Measurements from ENCODE around the gene CEP164. TPM values are rescaled to one million over a fixed set of nuclear protein-coding genes. Genes with fewer than 3 reads are reported as not detected.

CEP164 gene
- polyA plus RNA-seq, 1 of the 3 experiments (the other 2 are of a cell fraction), result 27.7 TPM

- H3K4me1 ChIP-seq (ENCODE audit: control insufficient read depth in 1 of 2, insufficient read depth in 2 of 2, low read depth in 1 of 2, low read length in 1 of 2), result no peaks in the 10 kb centered on the region
- H3K9ac ChIP-seq, result no peak overlapping the region
- no peaks in the 10 kb centered on the region for H4K20me1 ChIP-seq (ENCODE audit: insufficient read depth)
- no peak overlapping the region for H2AFZ ChIP-seq (ENCODE audit: low read depth)
- TF ChIP-seq USF2 (IDR thresholded peaks at IDR 0.05; ENCODE audit: borderline replicate concordance, low read depth, low read length) (no peak), RXRA (IDR thresholded peaks at IDR 0.05; ENCODE audit: borderline replicate concordance, low read depth) (no peak), FOSL2 (IDR thresholded peaks at IDR 0.05; ENCODE audit: borderline replicate concordance, low read depth) (no peak)
- ChIA-PET CTCF (interaction anchor here (1.5 to 2.5 kb wide), 3 partner anchors 9 to 382 kb away, joined by 5 to 8 read pairs (median 8); no protein-coding TSS in a partner anchor), POLR2A (no interaction called here)
- H3K27ac ChIP-seq (ENCODE audit: low read depth in 2 of 2, low read length in 1 of 2), result no peak overlapping the region
- H3K9me2 ChIP-seq, result no peaks in the 10 kb centered on the region
- H3K4me2 ChIP-seq, result no peak overlapping the region
- H3K36me3 ChIP-seq (replicated peaks in 1 of 2; ENCODE audit: control insufficient read depth in 1 of 2, insufficient read depth in 2 of 2, low read length in 1 of 2), result no peaks in the 10 kb centered on the region
- H3K4me3 ChIP-seq (ENCODE audit: low read depth in 2 of 2, low read length in 1 of 2), result no peak overlapping the region
- H3K9me3 ChIP-seq, result no peaks in the 10 kb centered on the region
- no peaks in the 10 kb centered on the region for H3F3A ChIP-seq (replicated peaks; ENCODE audit: insufficient read depth)
- H3K27me3 ChIP-seq (ENCODE audit: insufficient read depth), result no peaks in the 10 kb centered on the region; the same call in 1 of the 2 replicates
- WGBS (ENCODE audit: low lambda C conversion rate), result 50% methylated on average over 5 of the region's 6 CpGs
- no peaks in the 10 kb centered on the region for H3K79me2 ChIP-seq (ENCODE audit: insufficient read depth)
- DNase-seq, result no peak
Observed at GRCh38 chr11:117435326-117435725, 107.7 kb downstream of the CEP164 start.

GRCh38 chr11:117437041-117437790 is 109.6 kb downstream of the CEP164 start:
- Histone ChIP-seq H3K9me3 (no peaks in the 10 kb centered on the region), H3K27me3 (ENCODE audit: insufficient read depth) (no peaks in the 10 kb centered on the region; the same call in 1 of the 2 replicates), H3K36me3 (replicated peaks in 1 of 2; ENCODE audit: control insufficient read depth in 1 of 2, insufficient read depth in 2 of 2, low read length in 1 of 2) (no peaks in the 10 kb centered on the region), H3K4me2 (no peak overlapping the region), H3K79me2 (ENCODE audit: insufficient read depth) (no peaks in the 10 kb centered on the region), H3K27ac (ENCODE audit: low read depth in 2 of 2, low read length in 1 of 2) (no peak overlapping the region), H2AFZ (ENCODE audit: low read depth) (no peak overlapping the region), H3K4me3 (ENCODE audit: low read depth in 2 of 2, low read length in 1 of 2) (no peak overlapping the region), H3K4me1 (ENCODE audit: control insufficient read depth in 1 of 2, insufficient read depth in 2 of 2, low read depth in 1 of 2, low read length in 1 of 2) (no peaks in the 10 kb centered on the region), H3K9me2 (no peaks in the 10 kb centered on the region), H4K20me1 (ENCODE audit: insufficient read depth) (no peaks in the 10 kb centered on the region), H3K9ac (no peak overlapping the region), H3F3A (replicated peaks; ENCODE audit: insufficient read depth) (no peaks in the 10 kb centered on the region)
- no peak for TF ChIP-seq JUND (IDR thresholded peaks at IDR 0.05)
- no peak for TF ChIP-seq ELF1 (IDR thresholded peaks at IDR 0.05)
- no peak for TF ChIP-seq SIN3A (IDR thresholded peaks at IDR 0.05; ENCODE audit: borderline replicate concordance, low read depth, low read length)
- no peak for TF ChIP-seq YY1 (IDR thresholded peaks at IDR 0.05; ENCODE audit: low read depth)
- no peak for TF ChIP-seq GABPA (IDR thresholded peaks at IDR 0.05; ENCODE audit: low read depth)
- TF ChIP-seq NRF1 (IDR thresholded peaks at IDR 0.05; ENCODE audit: low read depth, low read length), result no peak
- TF ChIP-seq PBX3 (IDR thresholded peaks at IDR 0.05), result no peak
- TF ChIP-seq FOXM1 (IDR thresholded peaks at IDR 0.05; ENCODE audit: low read depth), result no peak
- TF ChIP-seq, protein P1, sequence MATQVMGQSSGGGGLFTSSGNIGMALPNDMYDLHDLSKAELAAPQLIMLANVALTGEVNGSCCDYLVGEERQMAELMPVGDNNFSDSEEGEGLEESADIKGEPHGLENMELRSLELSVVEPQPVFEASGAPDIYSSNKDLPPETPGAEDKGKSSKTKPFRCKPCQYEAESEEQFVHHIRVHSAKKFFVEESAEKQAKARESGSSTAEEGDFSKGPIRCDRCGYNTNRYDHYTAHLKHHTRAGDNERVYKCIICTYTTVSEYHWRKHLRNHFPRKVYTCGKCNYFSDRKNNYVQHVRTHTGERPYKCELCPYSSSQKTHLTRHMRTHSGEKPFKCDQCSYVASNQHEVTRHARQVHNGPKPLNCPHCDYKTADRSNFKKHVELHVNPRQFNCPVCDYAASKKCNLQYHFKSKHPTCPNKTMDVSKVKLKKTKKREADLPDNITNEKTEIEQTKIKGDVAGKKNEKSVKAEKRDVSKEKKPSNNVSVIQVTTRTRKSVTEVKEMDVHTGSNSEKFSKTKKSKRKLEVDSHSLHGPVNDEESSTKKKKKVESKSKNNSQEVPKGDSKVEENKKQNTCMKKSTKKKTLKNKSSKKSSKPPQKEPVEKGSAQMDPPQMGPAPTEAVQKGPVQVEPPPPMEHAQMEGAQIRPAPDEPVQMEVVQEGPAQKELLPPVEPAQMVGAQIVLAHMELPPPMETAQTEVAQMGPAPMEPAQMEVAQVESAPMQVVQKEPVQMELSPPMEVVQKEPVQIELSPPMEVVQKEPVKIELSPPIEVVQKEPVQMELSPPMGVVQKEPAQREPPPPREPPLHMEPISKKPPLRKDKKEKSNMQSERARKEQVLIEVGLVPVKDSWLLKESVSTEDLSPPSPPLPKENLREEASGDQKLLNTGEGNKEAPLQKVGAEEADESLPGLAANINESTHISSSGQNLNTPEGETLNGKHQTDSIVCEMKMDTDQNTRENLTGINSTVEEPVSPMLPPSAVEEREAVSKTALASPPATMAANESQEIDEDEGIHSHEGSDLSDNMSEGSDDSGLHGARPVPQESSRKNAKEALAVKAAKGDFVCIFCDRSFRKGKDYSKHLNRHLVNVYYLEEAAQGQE (IDR thresholded peaks at IDR 0.05; ENCODE audit: low read depth, low read length), result no peak
- TF ChIP-seq, protein P2, sequence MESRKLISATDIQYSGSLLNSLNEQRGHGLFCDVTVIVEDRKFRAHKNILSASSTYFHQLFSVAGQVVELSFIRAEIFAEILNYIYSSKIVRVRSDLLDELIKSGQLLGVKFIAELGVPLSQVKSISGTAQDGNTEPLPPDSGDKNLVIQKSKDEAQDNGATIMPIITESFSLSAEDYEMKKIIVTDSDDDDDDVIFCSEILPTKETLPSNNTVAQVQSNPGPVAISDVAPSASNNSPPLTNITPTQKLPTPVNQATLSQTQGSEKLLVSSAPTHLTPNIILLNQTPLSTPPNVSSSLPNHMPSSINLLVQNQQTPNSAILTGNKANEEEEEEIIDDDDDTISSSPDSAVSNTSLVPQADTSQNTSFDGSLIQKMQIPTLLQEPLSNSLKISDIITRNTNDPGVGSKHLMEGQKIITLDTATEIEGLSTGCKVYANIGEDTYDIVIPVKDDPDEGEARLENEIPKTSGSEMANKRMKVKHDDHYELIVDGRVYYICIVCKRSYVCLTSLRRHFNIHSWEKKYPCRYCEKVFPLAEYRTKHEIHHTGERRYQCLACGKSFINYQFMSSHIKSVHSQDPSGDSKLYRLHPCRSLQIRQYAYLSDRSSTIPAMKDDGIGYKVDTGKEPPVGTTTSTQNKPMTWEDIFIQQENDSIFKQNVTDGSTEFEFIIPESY (IDR thresholded peaks at IDR 0.05; ENCODE audit: borderline replicate concordance, low read depth), result no peak
- no peak for TF ChIP-seq USF2 (IDR thresholded peaks at IDR 0.05; ENCODE audit: borderline replicate concordance, low read depth, low read length)
- no peak for TF ChIP-seq NFIC (IDR thresholded peaks at IDR 0.05; ENCODE audit: borderline replicate concordance)
- TF ChIP-seq RFX5 (IDR thresholded peaks at IDR 0.05; ENCODE audit: low read length), result no peak
- no peak for TF ChIP-seq CHD2 (IDR thresholded peaks at IDR 0.05; ENCODE audit: low read length, partially characterized antibody)
- TF ChIP-seq TAF1 (IDR thresholded peaks at IDR 0.05; ENCODE audit: borderline replicate concordance, low read depth, low read length), result no peak
- CTCF ChIA-PET, result interaction anchor here (1.2 to 9.8 kb wide), 5 partner anchors 11 to 382 kb away, joined by 3 to 239 read pairs (median 8); no protein-coding TSS in a partner anchor
- no peak for DNase-seq
- POLR2A ChIA-PET, result no interaction called here
- 78% methylated on average over 23 of the region's 23 CpGs for WGBS (ENCODE audit: low lambda C conversion rate)
